HepG2 (cell line): ENCODE results near the gene DOCK1. TPM values are rescaled to one million over a fixed set of nuclear protein-coding genes. Genes with fewer than 3 reads are reported as not detected.

Source experiments
- ATAC-seq: fragments of 200-7000 bp; cut with Tn5 transposase; 3 replicates; pipeline ENCODE4 v1.9.1; 2020; ENCODE audit warnings: mild to moderate bottlenecking, moderate library complexity
- BruUV-seq: library from RNA; stranded (reverse); fragments of 400-500 nt; replicated peaks from 2 replicates; lab custom pipeline; 2021; lab: Mats Ljungman, UMichigan
- CTCF ChIA-PET: fragments of 300-600 bp; formaldehyde crosslinking; extraction: SDS; loops from one replicate; lab custom pipeline; 2021; ENCODE audit warnings: low total read pairs, inconsistent platforms, low intra/inter-chr PET ratio; lab: Yijun Ruan, JAX
- POLR2A ChIA-PET: fragments of 350-600 bp; sonication (Branson Sonifier 250); formaldehyde crosslinking; loops from one replicate; lab custom pipeline; 2020; ENCODE audit warnings: antibody characterized with exemption, inconsistent platforms; lab: Yijun Ruan, JAX
- DNase-seq: peaks from one replicate; pipeline ENCODE4 v3.0.0-alpha.2; 2015; ENCODE audit warnings: low spot score
- FAIRE-seq: peaks from 3 replicates; lab custom pipeline; 2011; peaks lifted over from hg19 to GRCh38; lab: Jason Lieb, UNC
- H2AFZ ChIP-seq: one replicate; pipeline ENCODE4 v1.6.1; 2011; ENCODE audit warnings: low read length, inconsistent platforms
- H3K27ac ChIP-seq: fragments of 300-600 bp; 3 replicates; pipeline ENCODE4 v1.8.0; 2011; ENCODE audit warnings: mixed run types, mild to moderate bottlenecking, mixed read lengths, low read length, inconsistent platforms; ENCODE audit not compliant: insufficient read depth; ENCODE audit errors: extremely low read length
- H3K27me3 ChIP-seq, 2 experiments: fragments of 200-600 bp in 1 of 2; 2 replicates in 1 of 2; 3 replicates in 1 of 2; pipeline versions ENCODE4 v1.6.0 to v1.8.0; 2011; ENCODE audit warnings: low read length in 2 of 2, mild to moderate bottlenecking in 2 of 2, moderate library complexity in 2 of 2, inconsistent platforms in 1 of 2; ENCODE audit not compliant: insufficient read depth in 2 of 2, control insufficient read depth in 1 of 2
- H3K36me3 ChIP-seq, 2 experiments: fragments of 200-600 bp in 1 of 2; replicated peaks in 1 of 2; 2 replicates in 1 of 2; 3 replicates in 1 of 2; pipeline versions ENCODE4 v1.5.1 to v1.8.0; 2011; ENCODE audit warnings: low read length in 2 of 2, inconsistent platforms in 1 of 2; ENCODE audit not compliant: insufficient read depth in 2 of 2, control insufficient read depth in 1 of 2
- H3K4me1 ChIP-seq: 2 replicates; pipeline ENCODE4 v1.5.1; 2012; ENCODE audit warnings: low read length, inconsistent platforms; ENCODE audit not compliant: insufficient read depth
- H3K4me2 ChIP-seq: 2 replicates; pipeline ENCODE4 v1.6.0; 2011; ENCODE audit warnings: low read depth, low read length, inconsistent platforms
- H3K4me3 ChIP-seq, 3 experiments: fragments of 200-600 bp in 1 of 3; sonication (generic), shearing (Covaris generic) in 1 of 3; replicated peaks in 1 of 3; 2 replicates each; pipeline ENCODE4 v1.5.1; 2011 to 2016; ENCODE audit warnings: low read length in 3 of 3, inconsistent platforms in 2 of 3, low read depth in 2 of 3, mild to moderate bottlenecking in 2 of 3, control low read depth in 1 of 3, mixed read lengths in 1 of 3; ENCODE audit not compliant: insufficient read depth in 1 of 3
- H3K79me2 ChIP-seq: one replicate; pipeline ENCODE4 v1.6.1; 2011; ENCODE audit warnings: low read length, inconsistent platforms; ENCODE audit not compliant: insufficient read depth
- H3K9ac ChIP-seq: 2 replicates; pipeline ENCODE4 v1.6.0; 2011; ENCODE audit warnings: mild to moderate bottlenecking, low read depth, low read length, inconsistent platforms; ENCODE audit not compliant: insufficient read depth
- H3K9me3 ChIP-seq: 2 replicates; pipeline ENCODE4 v1.5.1; 2012; ENCODE audit warnings: mild to moderate bottlenecking, low read length
- H4K20me1 ChIP-seq: 2 replicates; pipeline ENCODE4 v1.6.0; 2011; ENCODE audit warnings: inconsistent platforms, mild to moderate bottlenecking, low read length, moderate library complexity; ENCODE audit not compliant: insufficient read depth
- KLF12 ChIP-seq: sonication (generic); formaldehyde crosslinking; IDR thresholded peaks from 2 replicates; pipeline ENCODE4 v1.4.0; 2020; ENCODE audit warnings: missing genetic modification reagents, borderline replicate concordance
- MIER2 ChIP-seq: IDR thresholded peaks from 2 replicates; pipeline ENCODE4 v1.6.1; 2016; ENCODE audit warnings: missing biosample characterization, missing genetic modification reagents
- NCOR1 ChIP-seq: fragments of 200-600 bp; sonication (generic); IDR thresholded peaks from 2 replicates; pipeline ENCODE4 v1.7.0; 2017; ENCODE audit warnings: antibody characterized with exemption, low read length, borderline replicate concordance
- RBM39 ChIP-seq: fragments of 200-400 bp; formaldehyde crosslinking; IDR thresholded peaks from one replicate; pipeline ENCODE4 v1.6.1; 2018; ENCODE audit warnings: antibody characterized with exemption, mild to moderate bottlenecking, low read depth, low read length; ENCODE audit not compliant: poor library complexity, severe bottlenecking
- TMF1 ChIP-seq: sonication (generic); formaldehyde crosslinking; IDR thresholded peaks from 2 replicates; pipeline ENCODE4 v1.8.1; 2022; ENCODE audit warnings: low read depth, missing genetic modification reagents
- ZKSCAN8 ChIP-seq: IDR thresholded peaks from 2 replicates; pipeline ENCODE4 v1.6.1; 2016; ENCODE audit warnings: borderline replicate concordance, missing genetic modification reagents, missing compliant biosample characterization
- ZNF17 ChIP-seq: sonication (generic); formaldehyde crosslinking; IDR thresholded peaks from 2 replicates; pipeline ENCODE4 v1.5.0; 2020; ENCODE audit warnings: mild to moderate bottlenecking, missing genetic modification reagents
- ZNF3 ChIP-seq: IDR thresholded peaks from 2 replicates; pipeline ENCODE4 v1.7.0; 2017; ENCODE audit warnings: inconsistent platforms
- ZNF33B ChIP-seq: sonication (generic); formaldehyde crosslinking; IDR thresholded peaks from 2 replicates; pipeline ENCODE4 v1.5.1; 2020; ENCODE audit warnings: mild to moderate bottlenecking, missing genetic modification reagents
- ZNF354B ChIP-seq: sonication (generic); formaldehyde crosslinking; IDR thresholded peaks from 2 replicates; pipeline ENCODE4 v1.8.0; 2022; ENCODE audit warnings: mild to moderate bottlenecking, missing genetic modification reagents
- ZNF674 ChIP-seq: sonication (generic); formaldehyde crosslinking; IDR thresholded peaks from 2 replicates; pipeline ENCODE4 v1.5.0; 2020; ENCODE audit warnings: low read depth, mild to moderate bottlenecking, missing genetic modification reagents
- ZNF7 ChIP-seq: IDR thresholded peaks from 2 replicates; pipeline ENCODE4 v1.6.1; 2016; ENCODE audit warnings: missing biosample characterization, missing genetic modification reagents
- ZNF746 ChIP-seq: sonication (generic); formaldehyde crosslinking; IDR thresholded peaks from 2 replicates; pipeline ENCODE4 v1.8.0; 2022; ENCODE audit warnings: mild to moderate bottlenecking, missing genetic modification reagents
- ZNF782 ChIP-seq: sonication (generic); formaldehyde crosslinking; IDR thresholded peaks from 2 replicates; pipeline ENCODE4 v1.4.0; 2020; ENCODE audit warnings: missing genetic modification reagents, mild to moderate bottlenecking, borderline replicate concordance
- WGBS: methylation state at CpG from one replicate; pipeline ENCODE4 v1.1.6; 2017; ENCODE audit warnings: low lambda C conversion rate; 5-methylcytosine and 5-hydroxymethylcytosine counted together
- in situ Hi-C: cut with HindIII; loops from 2 replicates; pipeline ENCODE4 v1.10.0; 2017; ENCODE audit warnings: low pct_unique_long_range_greater_than_20kb; ENCODE audit not compliant: extremely low pct_ligation_motif_present
- intact Hi-C: fragments of 100-400 bp; cut with micrococcal nuclease; formaldehyde crosslinking; loops from one replicate; pipeline ENCODE4 v1.10.0; 2022; ENCODE audit not compliant: unreplicated experiment
- polyA plus RNA-seq, 8 experiments: library from polyadenylated mRNA; depleted of rRNA in 3 of 8; stranded (reverse) in 7 of 8; unstranded in 1 of 8; fragments of >200 nt; fragmentation: Illumina TruSeq in 4 of 8; extraction: Trizol in 4 of 8; gene quantifications; 2 replicates each; pipeline versions ENCODE4 v1.2.1 to v1.2.3, GENCODE V29; 2011 to 2016; ENCODE audit warnings: low read depth in 4 of 8, missing spikeins in 1 of 8, mixed read lengths in 1 of 8; ENCODE audit not compliant: insufficient read depth in 1 of 8
- total RNA-seq, 5 experiments: library from RNA; depleted of rRNA; stranded (reverse); fragments of >200 nt; fragmentation: Illumina TruSeq; extraction: Trizol; gene quantifications; 2 replicates each; pipeline ENCODE4 v1.2.3, GENCODE V29; 2016; ENCODE audit warnings: low read depth in 1 of 5
- TF ChIP-seq, protein P1 (sequence below): sonication (generic); formaldehyde crosslinking; IDR thresholded peaks from 2 replicates; pipeline ENCODE4 v1.4.0; 2020; ENCODE audit warnings: missing genetic modification reagents; ENCODE audit errors: not compliant biosample characterization
- TF ChIP-seq, protein P2 (sequence below): sonication (generic); formaldehyde crosslinking; IDR thresholded peaks from 2 replicates; pipeline ENCODE4 v1.8.0; 2022; ENCODE audit warnings: mild to moderate bottlenecking, missing genetic modification reagents, borderline replicate concordance

Gene DOCK1
- total and polyA plus RNA-seq, 2 of the 13 experiments (the other 11 are each of a cell fraction or from before 2014, with no cell fraction given): 8.3 to 25.5 TPM

DNA sequence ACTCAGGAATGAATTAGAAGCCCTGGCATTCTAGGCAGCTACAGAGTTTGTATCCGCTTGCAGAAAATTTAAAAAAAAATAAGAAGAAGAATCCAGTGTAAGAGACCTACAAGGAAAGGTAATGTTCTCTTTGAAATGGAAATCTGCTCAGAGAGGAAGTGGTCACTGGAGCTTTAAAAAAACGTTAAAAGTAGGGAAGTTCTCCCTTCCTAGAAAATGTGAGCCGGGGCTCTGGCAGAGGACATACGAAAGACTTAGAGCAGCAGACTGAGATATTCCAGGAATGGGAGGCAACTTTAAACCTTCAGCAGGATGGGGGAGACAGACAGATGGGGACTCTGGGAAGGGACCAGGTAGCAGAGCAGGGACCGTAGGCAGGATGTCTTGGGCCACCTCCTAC lies 494.4 kb downstream of the DOCK1 start:
- Histone ChIP-seq H3K9ac (no peak overlapping the region), H3K4me2 (no peak overlapping the region), H3K27ac (no peak overlapping the region), H3K27me3 (no peaks in the 10 kb centered on the region), H3K4me3 (no peak overlapping the region), H3K4me1 (no peaks in the 10 kb centered on the region)
- 90% methylated on average over 5 of the region's 5 CpGs for WGBS
- DNase-seq: no peak
- TF ChIP-seq ZNF17 (no peak), ZKSCAN8 (CRISPR knock-in tag) (no peak), NCOR1 (no peak), ZNF746 (CRISPR knock-in tag) (no peak), ZNF33B (CRISPR knock-in tag) (no peak), RBM39 (no peak), ZNF7 (CRISPR knock-in tag) (no peak), KLF12 (no peak), TMF1 (no peak), ZNF674 (CRISPR knock-in tag) (no peak), ZNF782 (no peak), ZNF3 (CRISPR knock-in tag) (no peak), MIER2 (no peak), ZNF354B (CRISPR knock-in tag) (no peak)
- TF ChIP-seq, protein P1, sequence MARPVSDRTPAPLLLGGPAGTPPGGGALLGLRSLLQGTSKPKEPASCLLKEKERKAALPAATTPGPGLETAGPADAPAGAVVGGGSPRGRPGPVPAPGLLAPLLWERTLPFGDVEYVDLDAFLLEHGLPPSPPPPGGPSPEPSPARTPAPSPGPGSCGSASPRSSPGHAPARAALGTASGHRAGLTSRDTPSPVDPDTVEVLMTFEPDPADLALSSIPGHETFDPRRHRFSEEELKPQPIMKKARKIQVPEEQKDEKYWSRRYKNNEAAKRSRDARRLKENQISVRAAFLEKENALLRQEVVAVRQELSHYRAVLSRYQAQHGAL (CRISPR knock-in tag): no peak
- TF ChIP-seq, protein P2, sequence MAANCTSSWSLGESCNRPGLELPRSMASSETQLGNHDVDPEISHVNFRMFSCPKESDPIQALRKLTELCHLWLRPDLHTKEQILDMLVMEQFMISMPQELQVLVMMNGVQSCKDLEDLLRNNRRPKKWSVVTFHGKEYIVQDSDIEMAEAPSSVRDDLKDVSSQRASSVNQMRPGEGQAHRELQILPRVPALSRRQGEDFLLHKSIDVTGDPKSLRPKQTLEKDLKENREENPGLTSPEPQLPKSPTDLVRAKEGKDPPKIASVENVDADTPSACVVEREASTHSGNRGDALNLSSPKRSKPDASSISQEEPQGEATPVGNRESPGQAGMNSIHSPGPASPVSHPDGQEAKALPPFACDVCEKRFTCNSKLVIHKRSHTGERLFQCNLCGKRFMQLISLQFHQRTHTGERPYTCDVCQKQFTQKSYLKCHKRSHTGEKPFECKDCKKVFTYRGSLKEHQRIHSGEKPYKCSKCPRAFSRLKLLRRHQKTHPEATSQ (CRISPR knock-in tag): no peak
- TF ChIP-seq, all 625 proteins: peak for 0
- H4K20me1 ChIP-seq: no peaks in the 10 kb centered on the region
- ChIA-PET CTCF (no interaction called here), POLR2A (no interaction called here)
- no peaks in the 10 kb centered on the region for H3K79me2 ChIP-seq
- FAIRE-seq: no peak
- intact Hi-C loops: no loop called here
- H3K9me3 ChIP-seq: no peaks in the 10 kb centered on the region
- no TSS peak for BruUV-seq
- ATAC-seq: no peak
- peaks cover 0 to 5% of the 10 kb centered on the region in 2 experiments; a peak in 1 of 5 replicates for H3K36me3 ChIP-seq
- in situ Hi-C loops: no loop called here
- H2AFZ ChIP-seq: no peak overlapping the region
